ENCODE data around the gene FAM240A. TPM values are rescaled to one million over a fixed set of nuclear protein-coding genes. Genes with fewer than 3 reads are reported as not detected.
A peak's percentile ranks its signal among the peaks of the same experiment; 100 is the strongest.

FAM240A gene
- total RNA-seq, 1 donor from 2014 or later, result not detected

GRCh38 chr3:46626039-46626438, 13.7 kb downstream of the FAM240A start:
- no peak for DNase-seq (ENCODE audit: low read depth)

- no peak for DNase-seq (ENCODE audit: low read depth)
These were observed 14.8 kb downstream of the FAM240A start for GRCh38 chr3:46627078-46627477.

GRCh38 chr3:46628901-46629369, 16.6 kb downstream of the FAM240A start:
- no peak for DNase-seq (ENCODE audit: low read depth)

GRCh38 chr3:46629551-46630517, 17.5 kb downstream of the FAM240A start:
- peak; percentile 61 for DNase-seq (ENCODE audit: low read depth)

- DNase-seq (ENCODE audit: low read depth), result peak; percentile 66
These were observed 20.5 kb downstream of the FAM240A start for GRCh38 chr3:46632792-46633191.

GRCh38 chr3:46634856-46635255, 22.5 kb downstream of the FAM240A start:
- no peak for DNase-seq (ENCODE audit: low read depth)

- no peak for DNase-seq (ENCODE audit: low read depth)
These were observed 26.9 kb downstream of the FAM240A start for GRCh38 chr3:46639221-46639620.

GRCh38 chr3:46640927-46641326, 28.6 kb downstream of the FAM240A start:
- DNase-seq (ENCODE audit: low read depth), result no peak

- no peak for DNase-seq (ENCODE audit: low read depth)
These were observed 30.6 kb downstream of the FAM240A start for GRCh38 chr3:46642971-46643370.

GRCh38 chr3:46643701-46644100, 31.4 kb downstream of the FAM240A start:
- DNase-seq (ENCODE audit: low read depth), result peak; percentile 12

GRCh38 chr3:46646700-46647099, 34.4 kb downstream of the FAM240A start:
- peak; percentile 31 for DNase-seq (ENCODE audit: low read depth)

- DNase-seq (ENCODE audit: low read depth), result no peak
These were observed 35.8 kb downstream of the FAM240A start for GRCh38 chr3:46648096-46648495.

- DNase-seq (ENCODE audit: low read depth), result peak; percentile 8
These were observed 37.1 kb downstream of the FAM240A start for GRCh38 chr3:46649436-46649835.

- no peak for DNase-seq (ENCODE audit: low read depth)
These were observed 38.8 kb downstream of the FAM240A start for GRCh38 chr3:46651084-46651483.

GRCh38 chr3:46655271-46655670, 42.9 kb downstream of the FAM240A start:
- no peak for DNase-seq (ENCODE audit: low read depth)

- DNase-seq (ENCODE audit: low read depth), result no peak
These were observed 44.6 kb downstream of the FAM240A start for GRCh38 chr3:46656778-46657556.

- DNase-seq (ENCODE audit: low read depth), result peak; percentile 47
These were observed 47.0 kb downstream of the FAM240A start for GRCh38 chr3:46659285-46659684.

GRCh38 chr3:46660003-46660402, 47.7 kb downstream of the FAM240A start:
- no peak for DNase-seq (ENCODE audit: low read depth)

- peak; percentile 32 for DNase-seq (ENCODE audit: low read depth)
These were observed 48.5 kb downstream of the FAM240A start for GRCh38 chr3:46660543-46661523.

GRCh38 chr3:46661776-46662766, 49.7 kb downstream of the FAM240A start:
- no peak for DNase-seq (ENCODE audit: low read depth)

Measured in renal cortical epithelial cell (primary cell).